GM19025 (cell line): Measurements from ENCODE around the gene RAB5A.
A peak's percentile ranks its signal among the peaks of the same experiment; 100 is the strongest.
"Not testable (repeated sequence)": the region's sequence is repeated elsewhere in the genome, so short reads cannot be mapped to it uniquely, and the experiment has no call there.

Experiments used
- ATAC-seq: cut with Tn5 transposase; IDR thresholded peaks from one replicate; pipeline ENCODE4 v1.9.1; 2021; ENCODE audit warnings: mild to moderate bottlenecking, low read depth, moderate library complexity; ENCODE audit not compliant: unreplicated experiment

Gene RAB5A

GRCh38 chr3:19946832-19947548, at the start of gene RAB5A:
Gene RAB5A (plus strand): TSS chr3:19947097. CDS start chr3:19950899, 3,802 bp downstream.
- ATAC-seq, result peak; percentile 96

DNA sequence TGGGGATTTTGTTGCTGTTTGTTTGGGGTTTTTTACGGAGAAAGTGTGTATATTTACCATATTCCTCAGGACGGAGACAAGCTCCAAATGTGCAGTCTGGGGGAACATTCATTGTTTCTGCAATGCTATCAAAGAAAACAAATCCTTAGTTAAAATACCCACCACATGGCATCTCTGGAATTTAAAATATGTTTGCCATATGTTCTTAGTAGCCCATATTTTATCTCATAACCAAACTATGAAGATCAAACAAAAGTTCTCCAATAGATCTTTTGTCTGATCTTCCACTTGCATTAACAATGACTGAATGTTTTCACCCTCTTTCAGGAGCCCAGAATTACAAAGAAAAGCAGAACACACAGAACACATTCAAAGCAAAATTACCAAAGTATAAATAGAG, 48.2 kb upstream of the RAB5A start:
- ATAC-seq, result no peak

DNA sequence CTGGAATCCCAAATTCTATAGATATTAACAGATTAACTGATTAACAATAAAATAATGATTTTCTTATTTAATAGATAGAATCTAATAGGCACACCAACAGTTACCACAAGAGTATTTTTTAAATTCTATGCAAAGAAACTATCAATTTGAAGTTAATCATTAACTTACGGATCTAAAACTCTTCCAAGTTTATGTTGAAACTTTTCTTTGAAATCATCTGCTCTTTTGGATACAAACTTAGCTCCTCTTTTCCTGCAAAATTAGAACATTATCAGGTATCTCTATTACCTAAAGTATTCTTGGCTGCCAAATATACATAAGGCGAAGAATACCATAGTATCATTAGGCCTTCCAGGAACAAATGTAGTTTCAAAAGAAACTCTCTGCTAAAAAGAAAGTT, 47.6 kb upstream of the RAB5A start:
- no peak for ATAC-seq

DNA sequence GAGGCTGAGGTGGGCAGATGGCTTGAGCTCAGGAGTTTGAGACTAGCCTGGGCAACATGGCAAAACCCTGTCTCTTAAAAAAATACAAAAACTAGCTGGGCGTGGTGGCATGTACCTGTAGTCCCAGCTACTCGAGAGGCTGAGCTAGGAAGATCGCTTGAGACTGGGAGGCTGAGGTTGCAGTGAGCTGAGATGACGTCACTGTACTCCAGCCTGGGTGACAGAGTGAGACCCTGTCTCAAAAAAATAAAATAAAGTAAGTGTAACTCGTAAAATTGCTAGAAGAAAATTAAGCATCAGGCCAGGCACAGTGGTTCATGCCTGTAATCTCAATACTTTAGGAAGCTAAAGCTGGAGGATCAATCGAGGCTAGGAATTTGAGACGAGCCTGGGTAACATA, 47.1 kb upstream of the RAB5A start:
- ATAC-seq, result not testable (repeated sequence)

- ATAC-seq, result no peak
These were observed 45.6 kb upstream of the RAB5A start for GRCh38 chr3:19901337-19901736.

DNA sequence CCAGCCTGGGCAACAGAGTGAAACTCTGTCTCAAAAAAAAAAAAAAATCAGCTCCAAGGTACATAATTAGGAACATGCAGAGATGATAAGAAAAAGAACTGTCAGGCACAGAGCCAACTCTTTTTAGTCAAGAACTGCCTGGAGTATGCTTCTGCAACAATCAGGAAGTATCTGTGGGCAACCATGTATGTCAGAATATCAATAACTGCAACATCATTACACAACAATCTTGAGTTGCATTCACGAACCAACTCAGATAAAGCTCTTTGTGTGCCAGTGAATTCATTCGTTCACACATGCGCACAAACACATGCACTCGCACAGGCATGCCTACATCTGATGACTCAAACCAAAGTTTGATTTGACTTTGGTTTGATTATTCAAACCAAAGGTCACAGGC, 45.0 kb upstream of the RAB5A start:
- no peak for ATAC-seq

GRCh38 chr3:19903649-19904048, 43.2 kb upstream of the RAB5A start:
- no peak for ATAC-seq

- ATAC-seq, result no peak
These were observed 39.4 kb upstream of the RAB5A start for GRCh38 chr3:19907523-19907922.

DNA sequence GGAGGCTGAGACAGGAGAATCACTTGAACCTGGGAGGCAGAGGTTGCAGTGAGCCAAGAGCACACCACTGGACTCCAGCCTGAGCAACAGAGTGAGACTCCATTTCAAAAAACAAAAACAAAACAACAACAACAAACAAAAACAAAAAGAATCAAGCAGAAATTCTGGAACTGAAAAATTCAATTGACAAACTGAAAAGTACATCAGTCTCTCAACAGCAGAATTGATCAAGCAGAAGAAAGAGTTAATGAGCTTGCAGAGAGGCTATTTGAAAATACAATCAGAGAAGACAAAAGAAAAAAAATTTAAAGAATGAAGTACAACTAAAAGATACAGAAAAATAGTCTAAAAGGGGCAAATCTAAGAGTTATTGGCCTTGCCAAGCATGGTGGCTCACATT, 35.4 kb upstream of the RAB5A start:
- no peak for ATAC-seq

DNA sequence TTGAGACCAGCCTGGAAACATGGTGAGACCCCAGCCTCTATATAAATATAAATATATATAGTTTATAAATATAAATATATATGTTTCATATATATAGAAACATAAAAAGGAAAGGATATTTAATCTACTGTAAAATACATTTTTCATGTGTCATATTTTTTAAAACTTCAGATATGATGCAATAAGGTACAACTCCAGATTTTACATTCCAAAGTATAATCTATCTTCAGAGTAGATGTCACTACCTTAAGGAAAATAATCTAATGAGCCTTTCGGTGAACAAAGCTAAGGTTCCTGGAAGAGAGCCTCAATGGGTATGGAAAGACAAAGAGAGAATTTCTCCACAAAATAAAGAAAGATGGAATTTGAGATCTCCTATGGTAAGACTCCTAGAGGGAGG, 29.7 kb upstream of the RAB5A start:
- no peak for ATAC-seq

DNA sequence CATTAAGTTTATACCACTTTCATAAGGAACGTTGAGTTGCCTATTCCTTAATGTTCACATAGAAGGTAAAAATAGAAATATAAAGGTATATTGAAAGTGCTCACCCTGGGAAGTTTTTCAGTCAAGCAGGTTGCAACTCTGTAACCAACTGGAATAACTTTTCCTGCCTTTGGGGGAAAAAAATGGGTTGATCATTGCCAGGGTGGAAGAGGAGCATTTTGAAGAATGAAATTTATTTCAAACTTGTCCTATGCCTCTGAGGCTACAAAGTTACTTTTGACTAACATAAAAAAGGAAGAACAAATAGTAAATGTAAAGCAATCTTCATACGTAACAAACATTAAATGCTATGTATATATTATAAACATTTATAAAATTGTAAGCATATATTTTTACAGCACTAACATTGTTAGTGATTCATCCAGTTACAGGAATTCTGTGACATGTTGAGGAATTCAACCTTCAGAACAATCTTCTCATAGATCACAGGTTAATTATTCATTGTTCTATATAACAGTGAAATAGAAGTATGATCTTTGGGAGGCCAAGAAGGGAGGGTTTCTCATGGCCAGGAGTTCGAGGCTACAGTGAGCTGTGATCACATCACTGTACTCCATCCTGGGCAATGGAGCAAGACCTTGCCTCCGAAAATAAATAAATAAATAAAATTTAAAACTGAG, 26.4 kb upstream of the RAB5A start:
- ATAC-seq, result no peak

GRCh38 chr3:19931180-19931692, 15.7 kb upstream of the RAB5A start:
- peak; percentile 83 for ATAC-seq

GRCh38 chr3:19931767-19932188, 15.1 kb upstream of the RAB5A start:
- peak; percentile 32 for ATAC-seq

DNA sequence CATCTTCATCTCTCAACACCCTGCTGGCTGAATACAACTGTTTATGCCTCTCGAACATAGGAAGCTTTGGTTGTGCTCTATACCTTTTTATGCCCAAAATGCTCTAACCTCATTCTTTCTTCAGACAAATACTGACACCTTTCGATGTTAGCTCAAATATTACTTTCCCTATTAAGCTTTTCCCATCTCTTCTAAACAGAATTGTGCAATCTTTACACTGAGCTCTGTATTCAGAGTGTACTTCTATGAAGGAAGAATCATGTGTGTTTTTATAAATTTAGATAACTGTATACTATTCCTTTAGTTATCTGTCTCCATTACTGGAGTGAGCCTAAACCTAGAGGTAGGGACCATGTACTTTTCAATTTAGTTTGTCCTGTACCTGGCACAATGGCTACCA, 14.5 kb upstream of the RAB5A start:
- ATAC-seq, result no peak

GRCh38 chr3:19934098-19934566, 12.8 kb upstream of the RAB5A start, which contains the start of gene EFHB:
Gene EFHB (minus strand): TSS chr3:19934217. CDS start chr3:19934018, 199 bp downstream.
- no peak for ATAC-seq

- no peak for ATAC-seq
These were observed 9.2 kb upstream of the RAB5A start for GRCh38 chr3:19937459-19938294.

DNA sequence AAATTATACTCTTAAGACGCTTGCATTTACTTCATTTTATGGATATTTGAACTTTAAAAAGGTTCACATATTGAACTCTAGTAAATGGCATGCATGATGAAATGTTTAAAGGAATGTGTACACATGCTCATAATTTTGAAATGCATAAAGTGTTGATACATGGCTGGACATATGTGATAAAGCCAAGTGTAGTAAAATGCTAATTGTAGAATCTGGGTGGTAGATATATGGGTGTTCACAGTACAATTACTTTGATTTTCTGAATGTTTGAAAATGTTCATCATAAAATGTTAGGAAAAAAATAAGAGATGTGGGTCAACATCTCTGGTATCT, 8.6 kb upstream of the RAB5A start:
- no peak for ATAC-seq

GRCh38 chr3:19940643-19941042, 6.3 kb upstream of the RAB5A start:
- no peak for ATAC-seq

GRCh38 chr3:19945534-19945933, 1.4 kb upstream of the RAB5A start:
- no peak for ATAC-seq

DNA sequence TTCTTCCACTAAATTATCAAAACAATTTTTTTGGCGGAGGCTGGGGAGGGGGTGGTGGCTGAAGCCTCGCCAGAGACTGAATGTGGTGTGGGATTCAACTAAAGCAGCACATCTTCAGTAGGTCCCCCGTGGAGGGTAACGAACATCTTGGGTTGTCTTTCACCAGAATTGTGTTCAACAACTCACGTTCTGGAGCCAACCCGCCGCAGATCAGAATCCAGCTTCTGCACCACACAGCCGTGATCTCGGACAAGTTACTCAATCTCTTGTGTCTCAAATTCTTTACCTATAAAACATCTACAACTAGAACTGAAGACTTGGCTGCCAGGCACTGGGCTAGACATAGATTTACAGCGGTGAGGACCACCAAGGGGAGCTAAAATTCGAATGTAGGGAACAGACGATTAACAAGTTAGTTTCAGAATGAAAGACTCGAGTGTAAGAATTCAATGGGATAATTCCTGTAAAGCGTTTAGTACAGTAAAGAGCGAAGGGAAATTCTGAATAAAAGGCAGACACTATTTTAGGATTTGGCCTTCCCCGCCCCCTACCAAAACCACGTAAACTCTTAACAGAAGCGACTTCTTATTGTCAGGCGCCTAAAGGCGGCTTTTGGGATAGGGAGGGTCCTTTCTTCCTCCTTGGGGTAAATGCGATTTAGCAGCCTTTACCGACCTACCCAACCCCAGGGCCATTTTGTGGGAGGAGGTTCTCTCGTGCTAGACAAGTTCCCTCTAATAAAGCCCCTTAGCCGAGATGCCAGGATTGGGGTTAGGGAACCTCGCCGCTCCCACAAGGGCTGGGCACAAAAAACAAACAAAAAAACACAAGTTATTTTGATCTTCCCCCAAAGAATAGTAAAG, 697 bp upstream of the RAB5A start:
- ATAC-seq, result no peak
